ENCODE results near the gene FHIT.

The FHIT gene

DNA sequence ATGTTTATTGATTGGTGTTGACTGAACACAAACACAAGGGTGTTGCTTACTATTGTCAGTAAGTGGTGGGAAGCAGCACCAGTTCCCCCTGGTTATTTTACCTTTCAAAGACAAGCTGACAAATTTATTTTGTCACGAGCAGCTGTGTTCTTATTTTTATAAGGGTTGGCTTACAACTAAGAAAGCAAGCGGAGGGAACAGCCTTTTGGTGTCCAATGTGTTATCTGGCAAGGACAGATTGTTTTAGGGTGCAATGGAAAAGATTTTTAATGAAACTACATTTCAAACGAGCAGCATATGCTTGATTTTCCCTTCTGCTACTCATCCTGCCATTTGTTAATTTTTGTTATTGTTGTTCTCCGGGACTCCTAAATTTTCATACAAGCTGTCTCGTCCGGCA lies 1280.9 kb downstream of the FHIT start:
- no peak overlapping the region for H3K4me3 ChIP-seq (ENCODE audit: low read length)
- TF ChIP-seq, protein P1, sequence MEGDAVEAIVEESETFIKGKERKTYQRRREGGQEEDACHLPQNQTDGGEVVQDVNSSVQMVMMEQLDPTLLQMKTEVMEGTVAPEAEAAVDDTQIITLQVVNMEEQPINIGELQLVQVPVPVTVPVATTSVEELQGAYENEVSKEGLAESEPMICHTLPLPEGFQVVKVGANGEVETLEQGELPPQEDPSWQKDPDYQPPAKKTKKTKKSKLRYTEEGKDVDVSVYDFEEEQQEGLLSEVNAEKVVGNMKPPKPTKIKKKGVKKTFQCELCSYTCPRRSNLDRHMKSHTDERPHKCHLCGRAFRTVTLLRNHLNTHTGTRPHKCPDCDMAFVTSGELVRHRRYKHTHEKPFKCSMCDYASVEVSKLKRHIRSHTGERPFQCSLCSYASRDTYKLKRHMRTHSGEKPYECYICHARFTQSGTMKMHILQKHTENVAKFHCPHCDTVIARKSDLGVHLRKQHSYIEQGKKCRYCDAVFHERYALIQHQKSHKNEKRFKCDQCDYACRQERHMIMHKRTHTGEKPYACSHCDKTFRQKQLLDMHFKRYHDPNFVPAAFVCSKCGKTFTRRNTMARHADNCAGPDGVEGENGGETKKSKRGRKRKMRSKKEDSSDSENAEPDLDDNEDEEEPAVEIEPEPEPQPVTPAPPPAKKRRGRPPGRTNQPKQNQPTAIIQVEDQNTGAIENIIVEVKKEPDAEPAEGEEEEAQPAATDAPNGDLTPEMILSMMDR (conservative IDR thresholded peaks at IDR 0.05; ENCODE audit: low read depth, low read length), result no peak

DNA sequence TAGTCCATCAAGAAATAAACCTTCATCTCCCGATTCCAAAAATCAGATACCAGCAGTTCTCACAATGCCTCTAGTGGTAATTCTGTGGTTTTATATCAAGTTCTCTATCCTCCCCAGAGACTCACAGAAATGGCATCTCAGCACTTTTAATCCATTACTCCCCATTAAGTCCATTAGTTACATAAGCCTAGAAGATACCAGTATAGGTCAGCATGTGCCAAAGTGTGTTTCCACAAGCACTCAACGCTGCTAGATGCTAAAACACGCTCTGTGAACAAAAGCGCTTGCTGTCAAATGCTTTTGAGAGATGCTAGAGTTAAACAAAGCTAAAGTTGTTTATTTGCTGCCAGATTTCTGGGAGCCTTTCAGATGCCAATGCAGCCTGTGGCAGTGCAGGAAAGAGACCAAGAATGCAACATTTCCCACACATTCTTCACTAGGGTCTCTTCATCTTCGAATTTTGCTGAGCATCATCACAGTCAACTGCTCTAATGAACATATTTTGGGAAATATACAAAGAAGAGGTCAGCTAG lies 1282.7 kb downstream of the FHIT start:
- DNase-seq (ENCODE audit: low read depth), result peak; percentile 46
- TF ChIP-seq, protein P1 (conservative IDR thresholded peaks at IDR 0.05; ENCODE audit: low read depth, low read length), result peak; percentile 34

More for the DNA sequence above, 1280.9 kb downstream of the FHIT start:
- no peak for DNase-seq (ENCODE audit: low read depth)

DNA sequence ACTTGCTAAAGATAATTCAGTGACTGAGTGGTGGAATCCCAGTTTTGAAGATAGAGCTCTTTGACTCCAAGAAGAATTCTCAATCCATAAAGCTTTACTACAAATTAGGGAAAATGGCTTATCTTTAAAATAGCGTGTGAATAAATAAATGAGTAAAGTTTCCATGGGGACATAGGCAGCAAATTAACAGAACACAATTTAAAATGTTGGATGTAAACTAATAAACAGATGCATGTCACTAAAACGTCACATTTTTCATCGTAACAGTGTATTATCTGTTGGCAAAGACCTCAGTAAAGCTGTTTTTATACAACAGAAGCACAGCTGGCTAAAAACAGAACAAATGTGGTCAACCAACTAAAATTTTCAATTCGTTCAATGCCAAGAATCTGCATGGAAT lies 1287.6 kb downstream of the FHIT start:
- DNase-seq (ENCODE audit: low read depth), result no peak
- H3K4me3 ChIP-seq (ENCODE audit: low read length), result no peak overlapping the region
- TF ChIP-seq, protein P1 (conservative IDR thresholded peaks at IDR 0.05; ENCODE audit: low read depth, low read length), result no peak

More for the DNA sequence above, 1282.7 kb downstream of the FHIT start:
- H3K4me3 ChIP-seq (ENCODE audit: low read length), result no peak overlapping the region

DNA sequence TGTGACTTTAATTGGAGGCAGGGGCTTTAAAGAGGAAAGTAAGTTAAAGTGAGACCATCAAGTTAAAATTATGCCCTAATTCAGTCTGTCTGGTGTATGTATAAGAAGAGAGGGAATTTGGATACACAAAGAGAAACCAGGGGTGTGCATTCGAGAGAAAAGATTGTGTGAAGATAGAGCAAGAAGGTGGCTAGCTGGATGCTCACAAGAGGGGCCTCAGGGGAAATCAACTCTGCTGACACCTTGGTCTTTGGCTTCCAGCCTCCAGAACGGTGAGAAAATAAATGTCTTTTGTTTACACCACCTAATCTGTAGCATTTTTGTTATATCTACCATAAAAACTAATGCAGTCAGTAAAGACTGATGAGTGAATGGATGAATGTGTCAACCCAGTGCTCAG lies 1294.1 kb downstream of the FHIT start:
- no peak for DNase-seq (ENCODE audit: low read depth)
- H3K4me3 ChIP-seq (ENCODE audit: low read length), result no peak overlapping the region
- TF ChIP-seq, protein P1 (conservative IDR thresholded peaks at IDR 0.05; ENCODE audit: low read depth, low read length), result no peak

DNA sequence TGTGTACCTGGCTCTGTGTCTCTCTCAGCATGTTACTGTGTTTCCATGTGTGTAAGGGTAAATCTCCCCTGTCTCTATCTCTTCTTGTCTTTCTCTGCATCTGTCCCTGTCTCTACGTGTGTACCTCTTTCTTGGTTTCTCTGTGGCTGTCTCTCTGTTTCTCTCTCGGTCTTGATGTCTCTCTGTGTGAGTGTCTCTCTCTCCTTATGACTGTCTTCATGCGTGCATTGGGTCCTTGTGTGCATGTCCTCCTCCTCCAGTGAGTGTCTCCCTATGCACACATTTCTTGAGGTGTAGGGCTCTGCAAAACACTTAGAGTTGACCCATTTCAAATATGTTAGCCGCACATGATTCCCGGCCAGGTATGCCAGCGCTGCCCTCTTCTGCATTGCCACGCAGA lies 1298.1 kb downstream of the FHIT start:
- TF ChIP-seq, protein P1 (conservative IDR thresholded peaks at IDR 0.05; ENCODE audit: low read depth, low read length), result no peak
- H3K4me3 ChIP-seq (ENCODE audit: low read length), result no peak overlapping the region
- DNase-seq (ENCODE audit: low read depth), result no peak

DNA sequence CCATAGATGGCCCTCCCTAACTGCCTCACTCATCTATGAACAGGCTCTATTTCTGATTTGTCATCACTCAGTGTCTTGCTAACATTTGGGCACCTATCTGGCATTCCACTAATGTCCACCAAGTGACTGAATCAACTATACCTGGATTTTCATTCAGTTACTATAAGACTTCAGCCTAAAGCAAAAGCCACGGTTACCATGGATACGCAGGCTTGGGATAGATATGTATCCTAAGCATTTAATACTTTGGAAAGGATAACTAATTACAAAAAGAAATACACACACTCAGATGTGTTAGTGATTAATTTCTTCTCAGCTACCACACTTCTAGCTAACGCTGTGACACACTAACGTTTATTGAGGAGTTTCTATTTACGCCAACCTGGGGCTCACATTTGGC lies 1301.9 kb downstream of the FHIT start:
- TF ChIP-seq, protein P1 (conservative IDR thresholded peaks at IDR 0.05; ENCODE audit: low read depth, low read length), result no peak
- no peak for DNase-seq (ENCODE audit: low read depth)
- H3K4me3 ChIP-seq (ENCODE audit: low read length), result no peak overlapping the region

DNA sequence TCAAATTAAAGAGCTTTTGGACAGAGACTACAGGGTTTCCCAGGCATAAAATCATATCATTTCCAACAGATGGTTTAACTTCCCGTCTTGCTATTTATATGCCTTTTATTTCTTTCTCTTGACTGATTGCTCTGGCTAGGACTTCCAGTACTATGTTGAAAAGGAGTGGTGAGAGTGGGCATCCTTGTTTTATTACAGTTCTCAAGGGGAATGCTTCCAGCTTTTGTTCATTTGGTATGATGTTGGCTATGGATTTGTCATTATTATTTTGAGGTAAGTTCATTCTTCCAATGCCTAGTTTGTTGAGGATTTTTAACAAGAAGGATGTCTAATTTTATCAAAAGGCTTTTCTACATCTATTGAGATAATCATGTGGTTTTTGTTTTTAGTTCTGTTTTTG lies 1304.9 kb downstream of the FHIT start:
- no peak overlapping the region for H3K4me3 ChIP-seq (ENCODE audit: low read length)
- TF ChIP-seq, protein P1 (conservative IDR thresholded peaks at IDR 0.05; ENCODE audit: low read depth, low read length), result no peak
- DNase-seq (ENCODE audit: low read depth), result no peak
